Measurements from ENCODE around the gene MED29. TPM values are rescaled to one million over a fixed set of nuclear protein-coding genes. Genes with fewer than 3 reads are reported as not detected.

Gene MED29
- total RNA-seq, 3 donors from 2014 or later (not counting 1 experiment from before 2014, with no cell fraction given), result 37.5 to 49.1 (median 45.9) TPM

- peaks cover 38 to 48% of the 10 kb centered on the region in 2 donors for H3K4me1 Mint-ChIP-seq
- H3K9me3 ChIP-seq (ENCODE audit: control insufficient read depth, insufficient read depth, low read length), result no peaks in the 10 kb centered on the region
- WGBS (ENCODE audit: insufficient coverage), result 7% methylated on average over 15 of the region's 17 CpGs
- H3K36me3 Mint-ChIP-seq, result no peaks in the 10 kb centered on the region
- H3K27ac ChIP-seq (ENCODE audit: low read length), result peak overlapping the region; percentile 99
- H3K4me3 ChIP-seq (ENCODE audit: low read length), result peak overlapping the region; percentile 99
- H3K27ac Mint-ChIP-seq, result peak overlapping the region; percentile 97 to 100
- H3K4me3 Mint-ChIP-seq, result peak overlapping the region; percentile 98
- TF ChIP-seq CTCF (IDR thresholded peaks at IDR 0.05), result no peak
- ATAC-seq (no peak), DNase-seq (no peak)
- H3K4me1 ChIP-seq (ENCODE audit: control insufficient read depth, insufficient read depth, low read length), result peaks cover 48% of the 10 kb centered on the region
- H3K36me3 ChIP-seq (ENCODE audit: control insufficient read depth, insufficient read depth, low read length), result no peaks in the 10 kb centered on the region
- peaks cover 0 to 3% of the 10 kb centered on the region in 2 donors for H3K27me3 Mint-ChIP-seq (ENCODE audit: low read depth in 2 of 2)
- intact Hi-C loops (cut with micrococcal nuclease), result loop anchor here (1.0 to 2.0 kb wide), 5 partner anchors 8 to 54 kb away; partner anchors contain the start of genes MED29, PAF1, PLEKHG2 and TIMM50
- H3K9me3 Mint-ChIP-seq, result no peaks in the 10 kb centered on the region
- H3K27me3 ChIP-seq (ENCODE audit: control insufficient read depth, insufficient read depth, low read length), result no peaks in the 10 kb centered on the region
Observed at GRCh38 chr19:39444598-39445195, 53.5 kb downstream of the MED29 start.

DNA sequence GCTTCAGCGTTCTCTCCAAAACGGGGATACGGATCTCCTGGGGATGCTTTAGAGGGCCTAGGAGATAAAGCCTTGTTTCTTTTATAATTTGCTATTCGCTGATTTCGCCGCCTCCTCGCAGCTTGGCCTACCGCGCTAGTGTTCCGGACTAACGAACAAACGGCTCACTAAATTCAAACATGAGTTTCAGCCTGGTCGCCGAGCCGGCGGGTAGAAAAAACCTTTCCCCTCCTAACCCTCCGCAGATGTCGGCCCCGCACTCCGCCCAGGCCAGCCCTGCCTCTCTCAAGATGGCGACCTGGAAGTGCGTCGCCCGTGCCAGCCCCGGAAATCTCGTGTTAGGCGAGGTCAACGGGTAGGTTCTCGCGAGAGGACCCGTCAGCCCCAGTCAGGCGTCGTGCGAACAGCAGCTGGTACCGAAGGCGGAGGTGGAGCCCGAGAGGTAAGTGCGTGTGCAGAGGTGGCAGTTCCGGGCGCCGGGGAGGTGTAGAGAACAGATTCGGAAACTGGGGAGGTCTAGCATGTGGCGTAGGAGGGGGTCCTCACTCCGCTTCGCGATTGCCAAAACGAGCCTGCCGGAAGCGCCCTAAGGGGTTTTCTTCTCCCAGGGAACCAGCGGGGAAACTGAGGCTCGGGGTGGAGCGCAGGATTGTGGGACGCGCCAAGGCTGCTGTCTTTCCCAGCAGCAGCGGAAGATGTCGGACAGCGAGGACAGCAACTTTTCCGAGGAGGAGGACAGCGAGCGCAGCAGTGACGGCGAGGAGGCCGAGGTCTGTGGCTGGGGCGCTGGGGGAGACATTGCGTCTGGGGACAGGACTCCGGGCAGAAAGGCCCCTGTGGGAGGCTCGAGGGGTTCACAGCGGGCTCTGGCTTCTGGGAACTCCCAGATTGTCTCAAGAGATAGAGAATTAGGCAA lies 54.3 kb downstream of the MED29 start, which contains the start of gene SUPT5H:
TSS of gene SUPT5H (plus strand) at position 387 of the 916 bp plus-strand sequence. CDS start at position 696, 309 bp downstream.
- no peaks in the 10 kb centered on the region for H3K9me3 Mint-ChIP-seq
- intact Hi-C loops (cut with micrococcal nuclease), result loop anchor here (1.0 to 2.0 kb wide), 5 partner anchors 9 to 55 kb away; partner anchors contain the start of genes MED29, PAF1, PLEKHG2 and TIMM50
- peaks cover 41 to 54% of the 10 kb centered on the region in 2 donors for H3K4me1 Mint-ChIP-seq
- peak within 1 kb of the TSS; percentile 98 for H3K4me3 Mint-ChIP-seq
- no peaks in the 10 kb centered on the region for H3K36me3 Mint-ChIP-seq
- Histone ChIP-seq H3K27me3 (ENCODE audit: control insufficient read depth, insufficient read depth, low read length) (no peaks in the 10 kb centered on the region), H3K9me3 (ENCODE audit: control insufficient read depth, insufficient read depth, low read length) (no peaks in the 10 kb centered on the region), H3K4me3 (ENCODE audit: low read length) (peak within 1 kb of the TSS; percentile 99), H3K36me3 (ENCODE audit: control insufficient read depth, insufficient read depth, low read length) (no peaks in the 10 kb centered on the region), H3K4me1 (ENCODE audit: control insufficient read depth, insufficient read depth, low read length) (peaks cover 56% of the 10 kb centered on the region), H3K27ac (ENCODE audit: low read length) (peak within 1 kb of the TSS; percentile 99)
- under 1% methylated on average over 68 of the region's 68 CpGs for WGBS (ENCODE audit: insufficient coverage)
- H3K27me3 Mint-ChIP-seq (ENCODE audit: low read depth in 2 of 2), result no peaks in the 10 kb centered on the region
- ATAC-seq, result peak; percentile 93 to 98 (median 95)
- DNase-seq, result peak; percentile 96 to 100
- no peak for TF ChIP-seq CTCF (IDR thresholded peaks at IDR 0.05)
- H3K27ac Mint-ChIP-seq, result peak within 1 kb of the TSS; percentile 97 to 100

- H3K36me3 ChIP-seq (ENCODE audit: control insufficient read depth, insufficient read depth, low read length), result no peaks in the 10 kb centered on the region
- H3K27me3 ChIP-seq (ENCODE audit: control insufficient read depth, insufficient read depth, low read length), result no peaks in the 10 kb centered on the region
- intact Hi-C loops (cut with micrococcal nuclease), result no loop called here
- H3K4me3 ChIP-seq (ENCODE audit: low read length), result peak overlapping the region; percentile 99
- H3K27ac ChIP-seq (ENCODE audit: low read length), result peak overlapping the region; percentile 99
- no peaks in the 10 kb centered on the region for H3K27me3 Mint-ChIP-seq (ENCODE audit: low read depth in 2 of 2)
- ATAC-seq (no peak), DNase-seq (no peak)
- 84% methylated on average over 16 of the region's 16 CpGs for WGBS (ENCODE audit: insufficient coverage)
- peak overlapping the region; percentile 98 for H3K4me3 Mint-ChIP-seq
- no peaks in the 10 kb centered on the region for H3K9me3 Mint-ChIP-seq
- peaks cover 45 to 58% of the 10 kb centered on the region in 2 donors for H3K4me1 Mint-ChIP-seq
- no peaks in the 10 kb centered on the region for H3K9me3 ChIP-seq (ENCODE audit: control insufficient read depth, insufficient read depth, low read length)
- TF ChIP-seq CTCF (IDR thresholded peaks at IDR 0.05), result no peak
- H3K4me1 ChIP-seq (ENCODE audit: control insufficient read depth, insufficient read depth, low read length), result peaks cover 61% of the 10 kb centered on the region
- H3K27ac Mint-ChIP-seq, result peak overlapping the region; percentile 97 to 100
- H3K36me3 Mint-ChIP-seq, result no peaks in the 10 kb centered on the region
Observed at GRCh38 chr19:39446365-39447084, 55.3 kb downstream of the MED29 start.
